ENCODE results near the gene GTF2H1. TPM values are rescaled to one million over a fixed set of nuclear protein-coding genes. Genes with fewer than 3 reads are reported as not detected.

The GTF2H1 gene
- polyA plus RNA-seq, 1 of the 3 experiments (the other 2 are of a cell fraction) = 31.2 TPM

- Histone ChIP-seq H3F3A (replicated peaks; ENCODE audit: insufficient read depth) (no peaks in the 10 kb centered on the region), H4K20me1 (ENCODE audit: insufficient read depth) (no peaks in the 10 kb centered on the region), H3K9me3 (no peaks in the 10 kb centered on the region), H3K79me2 (ENCODE audit: insufficient read depth) (no peaks in the 10 kb centered on the region), H3K4me3 (ENCODE audit: low read depth in 2 of 2, low read length in 1 of 2) (no peak overlapping the region), H3K4me1 (ENCODE audit: control insufficient read depth in 1 of 2, insufficient read depth in 2 of 2, low read depth in 1 of 2, low read length in 1 of 2) (no peaks in the 10 kb centered on the region), H3K27me3 (ENCODE audit: insufficient read depth) (no peaks in the 10 kb centered on the region), H3K9ac (no peak overlapping the region), H3K36me3 (replicated peaks in 1 of 2; ENCODE audit: control insufficient read depth in 1 of 2, insufficient read depth in 2 of 2, low read length in 1 of 2) (peaks cover 0 to 3% of the 10 kb centered on the region in 2 experiments), H3K9me2 (no peaks in the 10 kb centered on the region), H3K4me2 (no peak overlapping the region), H3K27ac (ENCODE audit: low read depth in 2 of 2, low read length in 1 of 2) (no peak overlapping the region), H2AFZ (ENCODE audit: low read depth) (no peak overlapping the region)
- POLR2A ChIA-PET = no interaction called here
- TF ChIP-seq POLR2AphosphoS5 (IDR thresholded peaks at IDR 0.05; ENCODE audit: low read depth, low read length) (no peak), TAF1 (IDR thresholded peaks at IDR 0.05; ENCODE audit: borderline replicate concordance, low read depth, low read length) (no peak), RFX5 (IDR thresholded peaks at IDR 0.05; ENCODE audit: low read length) (no peak)
- CTCF ChIA-PET = interaction anchor here (0.9 kb wide), 2 partner anchors 9 to 11 kb away, joined by 3 to 4 read pairs; no protein-coding TSS in a partner anchor
- 100% methylated on average over 2 of the region's 2 CpGs for WGBS (ENCODE audit: low lambda C conversion rate)
- DNase-seq = no peak
Measured at GRCh38 chr11:18374956-18375355, 52.6 kb downstream of the GTF2H1 start.

- no peaks in the 10 kb centered on the region for H3K4me1 ChIP-seq (ENCODE audit: control insufficient read depth in 1 of 2, insufficient read depth in 2 of 2, low read depth in 1 of 2, low read length in 1 of 2)
- no peak overlapping the region for H2AFZ ChIP-seq (ENCODE audit: low read depth)
- DNase-seq = no peak
- H3K79me2 ChIP-seq (ENCODE audit: insufficient read depth) = no peaks in the 10 kb centered on the region
- no peaks in the 10 kb centered on the region for H3K27me3 ChIP-seq (ENCODE audit: insufficient read depth)
- H3K9me2 ChIP-seq = no peaks in the 10 kb centered on the region
- no peak overlapping the region for H3K4me3 ChIP-seq (ENCODE audit: low read depth in 2 of 2, low read length in 1 of 2)
- H3K9ac ChIP-seq = no peak overlapping the region
- H3K36me3 ChIP-seq (replicated peaks in 1 of 2; ENCODE audit: control insufficient read depth in 1 of 2, insufficient read depth in 2 of 2, low read length in 1 of 2) = peaks cover 0 to 3% of the 10 kb centered on the region in 2 experiments
- H4K20me1 ChIP-seq (ENCODE audit: insufficient read depth) = no peaks in the 10 kb centered on the region
- no peak overlapping the region for H3K27ac ChIP-seq (ENCODE audit: low read depth in 2 of 2, low read length in 1 of 2)
- no peak overlapping the region for H3K4me2 ChIP-seq
- H3F3A ChIP-seq (replicated peaks; ENCODE audit: insufficient read depth) = no peaks in the 10 kb centered on the region
- WGBS (ENCODE audit: low lambda C conversion rate) = 94% methylated on average over 1 of the region's 1 CpG
- no peak for TF ChIP-seq USF1 (IDR thresholded peaks at IDR 0.05; ENCODE audit: borderline replicate concordance, low read depth)
- TF ChIP-seq RCOR1 (IDR thresholded peaks at IDR 0.05; ENCODE audit: low read length) = no peak
- TF ChIP-seq REST (IDR thresholded peaks at IDR 0.05; ENCODE audit: low read depth, low read length) = no peak
- no peak for TF ChIP-seq CHD2 (IDR thresholded peaks at IDR 0.05; ENCODE audit: low read length, partially characterized antibody)
- POLR2A ChIA-PET = interaction anchor here (1.6 kb wide), 1 partner anchor 20 kb away, joined by 3 read pairs; no protein-coding TSS in a partner anchor
- H3K9me3 ChIP-seq = no peaks in the 10 kb centered on the region
- CTCF ChIA-PET = no interaction called here
Measured at GRCh38 chr11:18375941-18376340, 53.6 kb downstream of the GTF2H1 start.

Data from SK-N-SH (cell line).